Measurements from ENCODE around the gene PPP5C. TPM values are rescaled to one million over a fixed set of nuclear protein-coding genes. Genes with fewer than 3 reads are reported as not detected.
A peak's percentile ranks its signal among the peaks of the same experiment; 100 is the strongest.
"Not testable (repeated sequence)": the region's sequence is repeated elsewhere in the genome, so short reads cannot be mapped to it uniquely, and the experiment has no call there.

The PPP5C gene
- polyA plus RNA-seq, 1 experiment: 123 TPM

DNA sequence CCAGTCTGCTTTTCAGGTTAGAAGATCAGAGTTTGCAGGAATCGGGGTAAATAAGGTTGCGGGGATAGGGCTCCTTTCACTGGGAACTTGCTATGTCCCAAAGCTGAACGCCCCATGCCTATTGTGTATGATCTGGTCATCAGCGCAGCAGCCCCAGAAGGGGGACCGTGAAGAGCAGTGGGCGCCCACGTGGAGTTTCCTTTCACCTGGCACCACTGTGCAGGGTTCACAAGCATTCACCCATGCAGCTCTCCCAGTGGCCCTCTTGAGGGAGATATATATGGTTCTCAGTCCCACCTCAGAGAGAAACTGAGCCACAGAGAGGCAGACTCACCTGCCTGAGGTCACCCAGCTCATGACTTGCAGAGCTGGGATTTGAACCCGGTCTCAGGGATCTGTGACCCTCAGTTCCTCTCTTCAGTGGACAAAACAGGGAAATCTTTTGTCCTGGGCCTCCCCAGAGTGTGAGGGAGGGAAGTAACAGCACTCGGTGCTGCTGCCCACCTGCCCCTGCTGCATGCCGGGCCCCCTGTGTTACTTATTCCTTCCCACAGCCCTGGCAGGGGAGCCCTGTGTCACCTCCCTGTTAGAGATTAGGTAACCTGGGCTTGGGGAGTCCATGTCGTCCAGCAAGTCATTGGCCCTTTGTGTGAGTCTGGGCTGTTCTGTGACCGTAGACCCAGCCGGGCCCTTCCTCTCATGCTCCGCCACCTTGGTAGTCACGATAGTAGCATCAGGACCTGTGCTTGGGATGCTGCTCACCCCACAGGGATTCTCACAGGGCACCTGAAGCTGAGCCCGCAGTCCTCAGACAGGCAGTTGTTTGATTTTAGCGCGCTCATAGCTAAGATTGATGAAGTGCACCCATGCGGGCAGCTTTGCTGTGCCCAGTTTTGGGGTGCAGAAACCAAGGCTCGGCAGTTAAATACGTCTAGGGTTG lies 27.9 kb downstream of the PPP5C start:
- ChIA-PET CTCF (interaction anchor here (2.1 kb wide), 1 partner anchor 11 kb away, joined by 5 read pairs; no protein-coding TSS in a partner anchor), POLR2A (no interaction called here)
- TF ChIP-seq, protein P1, sequence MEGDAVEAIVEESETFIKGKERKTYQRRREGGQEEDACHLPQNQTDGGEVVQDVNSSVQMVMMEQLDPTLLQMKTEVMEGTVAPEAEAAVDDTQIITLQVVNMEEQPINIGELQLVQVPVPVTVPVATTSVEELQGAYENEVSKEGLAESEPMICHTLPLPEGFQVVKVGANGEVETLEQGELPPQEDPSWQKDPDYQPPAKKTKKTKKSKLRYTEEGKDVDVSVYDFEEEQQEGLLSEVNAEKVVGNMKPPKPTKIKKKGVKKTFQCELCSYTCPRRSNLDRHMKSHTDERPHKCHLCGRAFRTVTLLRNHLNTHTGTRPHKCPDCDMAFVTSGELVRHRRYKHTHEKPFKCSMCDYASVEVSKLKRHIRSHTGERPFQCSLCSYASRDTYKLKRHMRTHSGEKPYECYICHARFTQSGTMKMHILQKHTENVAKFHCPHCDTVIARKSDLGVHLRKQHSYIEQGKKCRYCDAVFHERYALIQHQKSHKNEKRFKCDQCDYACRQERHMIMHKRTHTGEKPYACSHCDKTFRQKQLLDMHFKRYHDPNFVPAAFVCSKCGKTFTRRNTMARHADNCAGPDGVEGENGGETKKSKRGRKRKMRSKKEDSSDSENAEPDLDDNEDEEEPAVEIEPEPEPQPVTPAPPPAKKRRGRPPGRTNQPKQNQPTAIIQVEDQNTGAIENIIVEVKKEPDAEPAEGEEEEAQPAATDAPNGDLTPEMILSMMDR (IDR thresholded peaks at IDR 0.05; ENCODE audit: insufficient read depth, low read depth, low read length): no peak
- Histone ChIP-seq H3K27me3 (ENCODE audit: control insufficient read depth, insufficient read depth, low read length) (no peaks in the 10 kb centered on the region), H3K36me3 (ENCODE audit: control insufficient read depth, insufficient read depth, low read length) (peaks cover 8% of the 10 kb centered on the region; the same call in 1 of the 2 replicates), H3K4me3 (ENCODE audit: low read depth, low read length) (no peak overlapping the region)
- no peak for DNase-seq (ENCODE audit: low read depth)

GRCh38 chr19:46375476-46376067 lies 28.7 kb downstream of the PPP5C start:
- DNase-seq (ENCODE audit: low read depth); H3K27me3 ChIP-seq (ENCODE audit: control insufficient read depth, insufficient read depth, low read length); POLR2A ChIA-PET; H3K36me3 ChIP-seq (ENCODE audit: control insufficient read depth, insufficient read depth, low read length); H3K4me3 ChIP-seq (ENCODE audit: low read depth, low read length): not testable (repeated sequence)
- CTCF ChIA-PET: interaction anchor here (0.7 kb wide), 1 partner anchor 72 kb away, joined by 3 read pairs; no protein-coding TSS in a partner anchor

- CTCF ChIA-PET: interaction anchor here (0.7 to 1.9 kb wide), 3 partner anchors 20 to 137 kb away, joined by 3 to 5 read pairs (median 4); no protein-coding TSS in a partner anchor
- Histone ChIP-seq H3K27me3 (ENCODE audit: control insufficient read depth, insufficient read depth, low read length) (no peaks in the 10 kb centered on the region), H3K4me3 (ENCODE audit: low read depth, low read length) (no peak overlapping the region), H3K36me3 (ENCODE audit: control insufficient read depth, insufficient read depth, low read length) (peaks cover 8% of the 10 kb centered on the region; the same call in 1 of the 2 replicates)
- POLR2A ChIA-PET: no interaction called here
- no peak for DNase-seq (ENCODE audit: low read depth)
- TF ChIP-seq, protein P1 (IDR thresholded peaks at IDR 0.05; ENCODE audit: insufficient read depth, low read depth, low read length): no peak
Measured at GRCh38 chr19:46376241-46377153, 29.6 kb downstream of the PPP5C start.

DNA sequence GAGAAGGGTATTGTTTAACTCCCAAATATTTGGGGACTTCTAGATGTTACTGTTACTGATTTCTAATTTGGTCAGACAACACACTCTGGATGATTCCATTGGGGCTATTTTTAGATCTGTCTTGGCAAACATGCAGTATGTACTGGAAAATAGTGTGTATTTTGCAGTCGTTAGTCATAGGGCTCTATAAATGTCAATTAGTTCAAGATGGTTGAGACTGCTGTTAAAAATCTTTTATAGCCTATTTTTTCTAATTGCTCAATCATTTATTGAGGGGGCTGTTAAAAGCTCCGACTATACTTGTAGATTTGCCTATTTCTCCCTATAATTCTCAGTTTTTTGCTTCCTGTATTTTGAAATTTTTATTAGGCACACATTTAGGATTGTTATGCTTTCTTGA lies 31.4 kb downstream of the PPP5C start:
- ChIA-PET POLR2A (no interaction called here), CTCF (interaction anchor here (0.7 to 1.9 kb wide), 6 partner anchors 10 to 136 kb away, joined by 3 to 7 read pairs (median 4); partner anchors contain the start of gene PPP5C)
- Histone ChIP-seq H3K27me3 (ENCODE audit: control insufficient read depth, insufficient read depth, low read length) (no peaks in the 10 kb centered on the region), H3K4me3 (ENCODE audit: low read depth, low read length) (no peak overlapping the region), H3K36me3 (ENCODE audit: control insufficient read depth, insufficient read depth, low read length) (peaks cover 8% of the 10 kb centered on the region; the same call in 1 of the 2 replicates)
- TF ChIP-seq, protein P1 (IDR thresholded peaks at IDR 0.05; ENCODE audit: insufficient read depth, low read depth, low read length): no peak
- peak; percentile 95 for DNase-seq (ENCODE audit: low read depth)

DNA sequence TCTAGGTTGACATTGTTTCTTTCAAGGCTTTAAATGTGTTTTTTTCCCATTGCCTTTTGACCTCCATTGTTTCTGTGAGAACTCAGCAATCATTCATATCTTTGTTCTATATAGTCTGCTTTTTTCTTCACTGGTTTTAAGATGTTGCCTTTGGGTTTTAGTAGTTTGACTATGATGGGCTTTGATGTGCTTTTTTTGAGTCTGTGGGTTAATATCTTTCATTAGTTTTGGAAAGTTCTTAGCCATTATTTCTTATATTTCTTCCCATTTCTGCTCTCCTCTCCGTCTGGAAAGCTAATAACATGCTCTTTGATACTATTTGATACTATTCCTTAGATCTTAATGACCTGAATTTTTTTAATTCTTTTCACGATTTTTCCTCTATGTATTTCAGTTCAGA lies 33.8 kb downstream of the PPP5C start:
- no peaks in the 10 kb centered on the region for H3K27me3 ChIP-seq (ENCODE audit: control insufficient read depth, insufficient read depth, low read length)
- TF ChIP-seq, protein P1 (IDR thresholded peaks at IDR 0.05; ENCODE audit: insufficient read depth, low read depth, low read length): no peak
- no peak for DNase-seq (ENCODE audit: low read depth)
- CTCF ChIA-PET: interaction anchor here (0.6 to 2.0 kb wide), 3 partner anchors 30 to 371 kb away, joined by 3 to 4 read pairs (median 3); partner anchors contain the start of gene PPP5C
- peaks cover 16% of the 10 kb centered on the region for H3K36me3 ChIP-seq (ENCODE audit: control insufficient read depth, insufficient read depth, low read length)
- H3K4me3 ChIP-seq (ENCODE audit: low read depth, low read length): no peak overlapping the region
- POLR2A ChIA-PET: no interaction called here

Data from BJ (cell line).